WTC11 (cell line): ENCODE measurements around the gene ZC3H7B.

Source experiments
- IRF1 ChIP-seq: sonication (generic); formaldehyde crosslinking; IDR thresholded peaks from 2 replicates; pipeline ENCODE4 v1.8.0; 2023; ENCODE audit warnings: missing genetic modification reagents
- NFYB ChIP-seq: sonication (generic); formaldehyde crosslinking; conservative IDR thresholded peaks from 2 replicates; pipeline ENCODE4 v1.8.0; 2022; ENCODE audit warnings: low read depth, missing genetic modification reagents
- PREB ChIP-seq: sonication (generic); formaldehyde crosslinking; IDR thresholded peaks from 2 replicates; pipeline ENCODE4 v1.8.1; 2022; ENCODE audit warnings: mild to moderate bottlenecking, missing genetic modification reagents, moderate library complexity, borderline replicate concordance
- TF ChIP-seq, protein P1 (sequence below): sonication (generic); formaldehyde crosslinking; IDR thresholded peaks from 2 replicates; pipeline ENCODE4 v1.8.1; 2023; ENCODE audit warnings: mild to moderate bottlenecking, moderate library complexity, missing genetic modification reagents
- TF ChIP-seq, protein P2 (sequence below): fragments of 200-600 bp; IDR thresholded peaks from 2 replicates; pipeline ENCODE4 v1.8.0; 2022; ENCODE audit warnings: antibody characterized with exemption
- TF ChIP-seq, protein P3 (sequence below): sonication (generic); formaldehyde crosslinking; IDR thresholded peaks from 2 replicates; pipeline ENCODE4 v1.8.1; 2022; ENCODE audit warnings: mild to moderate bottlenecking, moderate library complexity, missing genetic modification reagents

GRCh38 chr22:41338614-41339212, 37.4 kb downstream of the ZC3H7B start:
- TF ChIP-seq, protein P1, sequence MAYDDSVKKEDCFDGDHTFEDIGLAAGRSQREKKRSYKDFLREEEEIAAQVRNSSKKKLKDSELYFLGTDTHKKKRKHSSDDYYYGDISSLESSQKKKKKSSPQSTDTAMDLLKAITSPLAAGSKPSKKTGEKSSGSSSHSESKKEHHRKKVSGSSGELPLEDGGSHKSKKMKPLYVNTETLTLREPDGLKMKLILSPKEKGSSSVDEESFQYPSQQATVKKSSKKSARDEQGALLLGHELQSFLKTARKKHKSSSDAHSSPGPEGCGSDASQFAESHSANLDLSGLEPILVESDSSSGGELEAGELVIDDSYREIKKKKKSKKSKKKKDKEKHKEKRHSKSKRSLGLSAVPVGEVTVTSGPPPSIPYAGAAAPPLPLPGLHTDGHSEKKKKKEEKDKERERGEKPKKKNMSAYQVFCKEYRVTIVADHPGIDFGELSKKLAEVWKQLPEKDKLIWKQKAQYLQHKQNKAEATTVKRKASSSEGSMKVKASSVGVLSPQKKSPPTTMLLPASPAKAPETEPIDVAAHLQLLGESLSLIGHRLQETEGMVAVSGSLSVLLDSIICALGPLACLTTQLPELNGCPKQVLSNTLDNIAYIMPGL (CRISPR knock-in tag) = no peak
- TF ChIP-seq IRF1 (CRISPR knock-in tag) = no peak
- TF ChIP-seq, protein P2, sequence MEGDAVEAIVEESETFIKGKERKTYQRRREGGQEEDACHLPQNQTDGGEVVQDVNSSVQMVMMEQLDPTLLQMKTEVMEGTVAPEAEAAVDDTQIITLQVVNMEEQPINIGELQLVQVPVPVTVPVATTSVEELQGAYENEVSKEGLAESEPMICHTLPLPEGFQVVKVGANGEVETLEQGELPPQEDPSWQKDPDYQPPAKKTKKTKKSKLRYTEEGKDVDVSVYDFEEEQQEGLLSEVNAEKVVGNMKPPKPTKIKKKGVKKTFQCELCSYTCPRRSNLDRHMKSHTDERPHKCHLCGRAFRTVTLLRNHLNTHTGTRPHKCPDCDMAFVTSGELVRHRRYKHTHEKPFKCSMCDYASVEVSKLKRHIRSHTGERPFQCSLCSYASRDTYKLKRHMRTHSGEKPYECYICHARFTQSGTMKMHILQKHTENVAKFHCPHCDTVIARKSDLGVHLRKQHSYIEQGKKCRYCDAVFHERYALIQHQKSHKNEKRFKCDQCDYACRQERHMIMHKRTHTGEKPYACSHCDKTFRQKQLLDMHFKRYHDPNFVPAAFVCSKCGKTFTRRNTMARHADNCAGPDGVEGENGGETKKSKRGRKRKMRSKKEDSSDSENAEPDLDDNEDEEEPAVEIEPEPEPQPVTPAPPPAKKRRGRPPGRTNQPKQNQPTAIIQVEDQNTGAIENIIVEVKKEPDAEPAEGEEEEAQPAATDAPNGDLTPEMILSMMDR = no peak
- no peak for TF ChIP-seq NFYB
- TF ChIP-seq PREB (CRISPR knock-in tag) = no peak
- TF ChIP-seq, protein P3, sequence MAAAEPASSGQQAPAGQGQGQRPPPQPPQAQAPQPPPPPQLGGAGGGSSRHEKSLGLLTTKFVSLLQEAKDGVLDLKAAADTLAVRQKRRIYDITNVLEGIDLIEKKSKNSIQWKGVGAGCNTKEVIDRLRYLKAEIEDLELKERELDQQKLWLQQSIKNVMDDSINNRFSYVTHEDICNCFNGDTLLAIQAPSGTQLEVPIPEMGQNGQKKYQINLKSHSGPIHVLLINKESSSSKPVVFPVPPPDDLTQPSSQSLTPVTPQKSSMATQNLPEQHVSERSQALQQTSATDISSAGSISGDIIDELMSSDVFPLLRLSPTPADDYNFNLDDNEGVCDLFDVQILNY = no peak
